ENCODE results near the gene SCCPDH. TPM values are rescaled to one million over a fixed set of nuclear protein-coding genes. Genes with fewer than 3 reads are reported as not detected.

SCCPDH gene
- 43.7 and 58.0 TPM in 2 replicates for total RNA-seq
- polyA plus RNA-seq = 47.6 and 47.8 TPM in 2 replicates
- polyA plus RNA-seq (2012) = 43.4 and 47.5 TPM in 2 replicates
- 2.9 and 4.9 TPM in 2 replicates for polyA minus RNA-seq (ENCODE audit: low replicate concordance)

DNA sequence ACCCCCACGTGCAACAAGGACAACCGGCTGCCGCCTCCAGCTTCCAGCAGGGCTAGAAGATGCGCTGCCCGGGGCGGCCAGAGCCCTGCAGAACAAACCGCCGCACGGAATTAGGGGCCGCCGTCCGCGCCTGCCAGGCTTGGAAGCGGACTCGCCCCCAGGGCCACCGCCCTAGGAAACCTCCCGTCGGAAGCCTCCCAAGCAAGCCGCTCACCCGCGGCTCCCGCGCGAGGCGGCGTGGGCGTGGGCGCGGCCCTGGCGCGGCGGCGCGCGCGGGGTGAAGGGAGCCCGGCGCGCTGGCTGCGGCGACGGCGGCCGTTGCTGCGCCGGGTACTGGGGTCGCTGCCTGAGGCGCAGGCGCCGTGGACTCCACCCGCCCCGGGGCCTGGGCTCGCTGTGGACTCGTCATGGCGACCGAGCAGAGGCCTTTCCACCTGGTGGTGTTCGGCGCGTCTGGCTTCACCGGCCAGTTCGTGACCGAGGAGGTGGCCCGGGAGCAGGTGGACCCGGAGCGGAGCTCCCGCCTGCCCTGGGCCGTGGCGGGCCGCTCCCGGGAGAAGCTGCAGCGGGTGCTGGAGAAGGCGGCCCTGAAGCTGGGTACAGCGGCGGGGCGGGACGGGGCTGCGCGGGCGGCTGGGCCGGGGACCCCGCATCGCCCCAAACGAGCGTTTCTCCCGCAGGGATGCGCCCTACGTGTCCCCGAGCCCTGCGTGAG is at the start of gene SCCPDH:
Gene SCCPDH, plus strand, starts transcription at position 394 of the 715 bp plus-strand sequence. Its CDS starts 14 bp downstream, at position 408.
- H3K36me3 ChIP-seq (ENCODE audit: control insufficient read depth, insufficient read depth, low read length) = peaks cover 1% of the 10 kb centered on the region
- H3K79me2 ChIP-seq (ENCODE audit: control insufficient read depth, insufficient read depth, low read length) = peaks cover 16% of the 10 kb centered on the region
- no peaks in the 10 kb centered on the region for H4K20me1 ChIP-seq (ENCODE audit: control insufficient read depth, extremely low read depth, insufficient read depth, low read length)
- H3K27me3 ChIP-seq (ENCODE audit: control insufficient read depth, insufficient read depth, low read length) = no peaks in the 10 kb centered on the region
- peak within 1 kb of the TSS; percentile 79 for H3K27ac ChIP-seq (ENCODE audit: insufficient read depth, low read length)
- H3K4me2 ChIP-seq (ENCODE audit: extremely low read depth, insufficient read depth, low read length) = peak within 1 kb of the TSS; percentile 95
- no peaks in the 10 kb centered on the region for H3K4me1 ChIP-seq (ENCODE audit: control insufficient read depth, extremely low read depth, insufficient read depth, low read length)
- TF ChIP-seq, protein P1, sequence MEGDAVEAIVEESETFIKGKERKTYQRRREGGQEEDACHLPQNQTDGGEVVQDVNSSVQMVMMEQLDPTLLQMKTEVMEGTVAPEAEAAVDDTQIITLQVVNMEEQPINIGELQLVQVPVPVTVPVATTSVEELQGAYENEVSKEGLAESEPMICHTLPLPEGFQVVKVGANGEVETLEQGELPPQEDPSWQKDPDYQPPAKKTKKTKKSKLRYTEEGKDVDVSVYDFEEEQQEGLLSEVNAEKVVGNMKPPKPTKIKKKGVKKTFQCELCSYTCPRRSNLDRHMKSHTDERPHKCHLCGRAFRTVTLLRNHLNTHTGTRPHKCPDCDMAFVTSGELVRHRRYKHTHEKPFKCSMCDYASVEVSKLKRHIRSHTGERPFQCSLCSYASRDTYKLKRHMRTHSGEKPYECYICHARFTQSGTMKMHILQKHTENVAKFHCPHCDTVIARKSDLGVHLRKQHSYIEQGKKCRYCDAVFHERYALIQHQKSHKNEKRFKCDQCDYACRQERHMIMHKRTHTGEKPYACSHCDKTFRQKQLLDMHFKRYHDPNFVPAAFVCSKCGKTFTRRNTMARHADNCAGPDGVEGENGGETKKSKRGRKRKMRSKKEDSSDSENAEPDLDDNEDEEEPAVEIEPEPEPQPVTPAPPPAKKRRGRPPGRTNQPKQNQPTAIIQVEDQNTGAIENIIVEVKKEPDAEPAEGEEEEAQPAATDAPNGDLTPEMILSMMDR (conservative IDR thresholded peaks at IDR 0.05 in 1 of 2, IDR thresholded peaks at IDR 0.05 in 1 of 2; ENCODE audit: low read depth in 1 of 2, low read length in 2 of 2) = no peak
- no peak for TF ChIP-seq EZH2 (IDR thresholded peaks at IDR 0.05; ENCODE audit: low read length, missing control alignments)
- peak within 1 kb of the TSS; percentile 93 for H2AFZ ChIP-seq (ENCODE audit: low read length)
- H3K9ac ChIP-seq (ENCODE audit: insufficient read depth, low read length) = peak within 1 kb of the TSS; percentile 88
- peak; percentile 70 to 71 for DNase-seq (ENCODE audit: low read depth in 2 of 2)
- peak within 1 kb of the TSS; percentile 81 to 92 (median 86) for H3K4me3 ChIP-seq (replicated peaks in 1 of 4; ENCODE audit: control extremely low read depth in 1 of 4, insufficient read depth in 1 of 4, low read depth in 3 of 4, low read length in 4 of 4)
- no peaks in the 10 kb centered on the region for H3K9me3 ChIP-seq (ENCODE audit: control insufficient read depth, insufficient read depth, low read depth, low read length)

GRCh38 chr1:246677842-246678241 is 46.4 kb upstream of the SCCPDH start:
- Histone ChIP-seq H2AFZ (ENCODE audit: low read length) (no peak overlapping the region), H3K36me3 (ENCODE audit: control insufficient read depth, insufficient read depth, low read length) (no peaks in the 10 kb centered on the region), H3K79me2 (ENCODE audit: control insufficient read depth, insufficient read depth, low read length) (no peaks in the 10 kb centered on the region), H4K20me1 (ENCODE audit: control insufficient read depth, extremely low read depth, insufficient read depth, low read length) (no peaks in the 10 kb centered on the region), H3K9ac (ENCODE audit: insufficient read depth, low read length) (no peak overlapping the region), H3K4me1 (ENCODE audit: control insufficient read depth, extremely low read depth, insufficient read depth, low read length) (peaks cover 19% of the 10 kb centered on the region), H3K4me2 (ENCODE audit: extremely low read depth, insufficient read depth, low read length) (no peak overlapping the region), H3K4me3 (replicated peaks in 1 of 4; ENCODE audit: control extremely low read depth in 1 of 4, insufficient read depth in 1 of 4, low read depth in 3 of 4, low read length in 4 of 4) (no peak overlapping the region), H3K9me3 (ENCODE audit: control insufficient read depth, insufficient read depth, low read depth, low read length) (no peaks in the 10 kb centered on the region), H3K27ac (ENCODE audit: insufficient read depth, low read length) (no peak overlapping the region), H3K27me3 (ENCODE audit: control insufficient read depth, insufficient read depth, low read length) (no peaks in the 10 kb centered on the region)
- TF ChIP-seq, protein P1 (conservative IDR thresholded peaks at IDR 0.05 in 1 of 2, IDR thresholded peaks at IDR 0.05 in 1 of 2; ENCODE audit: low read depth in 1 of 2, low read length in 2 of 2) = no peak
- TF ChIP-seq EZH2 (IDR thresholded peaks at IDR 0.05; ENCODE audit: low read length, missing control alignments) = no peak
- DNase-seq (ENCODE audit: low read depth in 2 of 2) = no peak

DNA sequence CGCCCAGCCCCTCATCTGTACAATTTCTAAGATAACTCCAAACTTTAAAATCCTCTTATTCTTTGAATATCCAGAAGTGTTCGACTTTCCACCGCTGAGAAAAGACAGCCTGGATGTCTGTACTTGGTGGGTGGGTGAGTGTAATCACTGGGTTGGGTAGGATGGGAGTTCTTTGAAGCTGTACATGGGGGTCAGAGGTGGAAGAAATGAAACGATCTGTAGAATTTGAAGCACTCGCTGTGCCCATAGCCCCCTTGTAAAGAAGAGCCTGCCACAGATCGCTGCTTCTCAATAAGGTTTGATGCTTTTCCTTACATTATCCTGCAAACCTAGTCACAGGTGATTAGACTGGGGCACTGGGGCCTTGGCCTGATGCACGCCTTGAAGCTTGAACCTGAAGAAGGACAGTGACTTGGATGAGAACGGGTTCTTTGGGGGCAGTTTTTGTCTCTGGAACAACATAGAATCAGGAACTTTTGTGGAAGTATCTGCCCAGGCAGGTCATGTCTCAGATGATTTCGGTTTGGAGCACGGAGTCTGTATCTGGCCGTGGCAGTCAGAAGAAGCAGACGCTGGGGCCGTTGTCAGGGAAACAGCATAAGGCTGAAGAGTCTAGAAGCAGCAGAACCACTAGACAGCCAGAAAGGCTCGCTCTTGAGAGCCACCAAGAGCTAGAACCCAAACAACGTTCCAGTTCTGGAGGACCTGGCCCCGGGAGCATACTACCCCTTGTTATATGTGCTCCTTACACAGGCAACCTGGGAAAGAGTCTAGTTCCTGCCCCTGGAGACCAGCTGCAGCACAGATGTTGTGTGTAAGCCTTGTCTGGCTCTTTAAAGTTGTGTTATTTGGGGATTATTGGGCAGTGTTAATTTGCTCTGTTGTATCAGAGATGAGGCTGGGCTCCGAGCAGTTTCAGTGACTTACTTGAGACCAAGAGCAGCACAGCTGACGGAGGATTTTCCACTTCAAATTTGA is 45.1 kb upstream of the SCCPDH start:
- H3K4me3 ChIP-seq (replicated peaks in 1 of 4; ENCODE audit: control extremely low read depth in 1 of 4, insufficient read depth in 1 of 4, low read depth in 3 of 4, low read length in 4 of 4) = no peak overlapping the region
- peak overlapping the region; percentile 18 for H3K4me2 ChIP-seq (ENCODE audit: extremely low read depth, insufficient read depth, low read length)
- no peak for DNase-seq (ENCODE audit: low read depth in 2 of 2)
- H3K9me3 ChIP-seq (ENCODE audit: control insufficient read depth, insufficient read depth, low read depth, low read length) = no peaks in the 10 kb centered on the region
- H3K79me2 ChIP-seq (ENCODE audit: control insufficient read depth, insufficient read depth, low read length) = no peaks in the 10 kb centered on the region
- H3K27ac ChIP-seq (ENCODE audit: insufficient read depth, low read length) = no peak overlapping the region
- H3K9ac ChIP-seq (ENCODE audit: insufficient read depth, low read length) = no peak overlapping the region
- peaks cover 20% of the 10 kb centered on the region for H3K4me1 ChIP-seq (ENCODE audit: control insufficient read depth, extremely low read depth, insufficient read depth, low read length)
- no peak overlapping the region for H2AFZ ChIP-seq (ENCODE audit: low read length)
- H3K36me3 ChIP-seq (ENCODE audit: control insufficient read depth, insufficient read depth, low read length) = no peaks in the 10 kb centered on the region
- TF ChIP-seq, protein P1 (conservative IDR thresholded peaks at IDR 0.05 in 1 of 2, IDR thresholded peaks at IDR 0.05 in 1 of 2; ENCODE audit: low read depth in 1 of 2, low read length in 2 of 2) = no peak
- H3K27me3 ChIP-seq (ENCODE audit: control insufficient read depth, insufficient read depth, low read length) = no peaks in the 10 kb centered on the region
- no peaks in the 10 kb centered on the region for H4K20me1 ChIP-seq (ENCODE audit: control insufficient read depth, extremely low read depth, insufficient read depth, low read length)

All from fibroblast of lung (primary cell).